Activated T-cell treated with anti-CD3 and anti-CD28 coated beads for 1 hour (primary cell): ENCODE measurements around the gene CXXC1.
"Not testable (repeated sequence)": the region's sequence is repeated elsewhere in the genome, so short reads cannot be mapped to it uniquely, and the experiment has no call there.

Experiments
- DNase-seq: peaks from one replicate; pipeline ENCODE4 v3.0.0-alpha.2; 2020; ENCODE audit warnings: low read depth

CXXC1 gene

GRCh38 chr18:50274044-50274442 is 13.4 kb downstream of the CXXC1 start:
- DNase-seq: no peak

DNA sequence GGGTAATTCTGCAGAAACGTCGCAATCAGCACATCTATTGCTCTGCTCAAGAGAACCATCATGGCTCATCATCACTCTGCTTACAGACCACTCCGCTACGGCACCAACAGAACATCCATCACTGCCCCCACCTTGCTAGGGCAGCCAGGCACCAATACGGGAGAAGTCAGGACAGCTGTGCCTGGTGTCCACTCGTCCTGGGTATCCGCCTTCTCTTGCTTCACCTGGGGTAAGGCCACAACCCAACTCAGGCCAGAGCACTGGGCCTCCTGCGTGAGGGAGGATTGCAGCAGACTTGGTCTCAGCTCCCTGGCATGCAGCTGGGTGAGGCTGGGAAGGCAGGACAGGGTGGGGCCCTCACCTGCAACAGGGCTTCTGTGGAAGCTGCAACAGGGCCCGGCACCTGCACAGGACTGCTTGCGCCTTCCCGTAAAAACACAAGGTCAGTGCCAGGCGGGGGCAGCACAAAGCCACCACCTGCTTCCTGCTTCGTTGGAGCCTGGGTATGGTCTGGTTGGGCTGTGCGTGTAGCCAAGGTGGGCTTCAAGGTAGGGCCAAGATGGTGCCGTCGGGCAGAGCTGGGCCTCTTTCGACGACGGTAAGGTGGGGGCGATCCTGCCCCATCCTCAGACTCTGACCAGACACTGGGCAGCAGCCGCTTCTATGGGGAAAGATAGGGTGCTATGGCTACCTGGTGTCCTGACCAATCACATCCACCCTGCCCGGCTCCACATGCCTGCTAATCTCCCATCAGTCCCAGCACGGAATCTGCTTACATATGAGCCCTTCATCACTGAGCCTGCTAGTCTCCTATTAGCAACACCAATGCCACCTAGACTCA is 14.1 kb downstream of the CXXC1 start:
- no peak for DNase-seq

DNA sequence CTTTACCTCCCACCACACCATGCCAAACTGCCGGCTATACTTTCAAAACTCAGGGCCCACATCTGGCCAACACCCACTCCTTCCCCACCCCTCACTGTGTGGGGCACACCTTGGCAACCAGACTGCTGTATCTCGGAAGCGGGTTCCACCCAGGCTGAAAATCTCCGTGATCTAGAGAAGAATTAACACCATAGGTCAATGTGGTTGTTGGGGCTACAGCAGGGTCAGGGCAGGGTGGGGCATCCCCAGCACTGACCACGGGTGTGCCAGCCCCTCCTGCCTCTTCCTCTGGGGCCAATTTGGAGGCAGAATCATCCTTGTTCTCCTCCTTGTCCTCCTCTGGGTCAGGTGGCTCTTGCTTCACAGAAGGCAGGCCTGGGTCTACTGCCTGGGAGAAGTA is 14.9 kb downstream of the CXXC1 start:
- DNase-seq: no peak

DNA sequence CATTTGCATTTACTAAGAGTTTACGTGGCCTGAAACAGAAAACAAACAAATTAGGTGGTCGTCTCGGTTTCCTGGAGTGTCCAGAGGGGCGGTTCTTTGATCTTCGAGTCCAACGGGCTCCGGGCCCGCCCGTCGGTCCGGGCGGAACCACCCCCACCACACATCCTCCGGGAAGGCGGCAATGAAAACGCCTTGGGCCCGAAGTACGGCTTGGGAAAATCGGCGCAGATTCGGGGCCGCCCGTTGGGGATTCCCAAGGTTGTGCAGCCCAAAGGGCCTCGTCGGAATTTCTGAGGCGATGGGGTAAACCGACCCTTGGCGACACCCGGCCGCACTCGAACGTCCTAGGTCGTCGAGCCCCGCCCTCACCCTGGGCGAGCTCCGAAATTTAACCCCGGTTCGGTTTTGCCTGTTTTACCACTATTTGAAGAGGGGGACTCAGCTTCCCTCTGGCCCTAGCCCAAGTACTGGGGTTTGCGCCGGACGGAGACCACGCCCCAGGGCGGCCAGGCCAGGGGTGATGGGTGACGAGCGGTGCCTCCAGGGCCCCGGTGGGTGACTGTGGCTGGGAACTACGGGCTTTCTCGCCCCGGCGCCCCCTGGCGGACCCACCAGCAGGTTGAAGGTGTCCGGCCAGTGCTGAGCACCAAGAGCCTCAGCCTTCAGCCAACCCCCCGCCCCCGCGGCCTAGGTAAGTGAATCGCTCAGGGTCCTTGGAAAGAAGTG is 19.3 kb downstream of the CXXC1 start:
- DNase-seq: peak; percentile 72

GRCh38 chr18:50266248-50266704 is 21.2 kb downstream of the CXXC1 start, which contains the start of gene CFAP53:
CFAP53 (minus strand) TSS chr18:50266495; CDS start chr18:50266404, 91 bp downstream.
- peak; percentile 72 for DNase-seq

DNA sequence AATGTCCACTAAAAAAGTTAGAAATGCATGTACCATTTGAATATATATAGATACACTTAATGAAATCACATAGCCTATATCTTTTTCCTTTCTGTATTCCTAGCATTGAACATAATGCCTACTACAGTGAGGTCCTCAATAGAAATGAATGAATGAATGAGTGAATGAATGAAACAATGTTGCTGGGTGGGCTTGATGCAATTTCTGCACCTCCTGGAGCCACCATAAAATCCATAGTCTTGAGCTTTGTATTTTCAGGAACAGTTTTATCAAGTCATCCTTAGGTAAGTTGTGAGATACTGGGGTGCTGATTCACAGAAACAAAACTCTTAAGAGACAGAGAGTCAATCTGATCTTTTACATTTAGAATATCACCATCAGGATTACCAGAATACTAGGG is 24.5 kb downstream of the CXXC1 start:
- DNase-seq: no peak

GRCh38 chr18:50250935-50251334 is 36.6 kb downstream of the CXXC1 start:
- DNase-seq: no peak

- no peak for DNase-seq
Measured at GRCh38 chr18:50249576-50249975, 37.9 kb downstream of the CXXC1 start.

GRCh38 chr18:50247561-50247960 is 39.9 kb downstream of the CXXC1 start:
- no peak for DNase-seq

DNA sequence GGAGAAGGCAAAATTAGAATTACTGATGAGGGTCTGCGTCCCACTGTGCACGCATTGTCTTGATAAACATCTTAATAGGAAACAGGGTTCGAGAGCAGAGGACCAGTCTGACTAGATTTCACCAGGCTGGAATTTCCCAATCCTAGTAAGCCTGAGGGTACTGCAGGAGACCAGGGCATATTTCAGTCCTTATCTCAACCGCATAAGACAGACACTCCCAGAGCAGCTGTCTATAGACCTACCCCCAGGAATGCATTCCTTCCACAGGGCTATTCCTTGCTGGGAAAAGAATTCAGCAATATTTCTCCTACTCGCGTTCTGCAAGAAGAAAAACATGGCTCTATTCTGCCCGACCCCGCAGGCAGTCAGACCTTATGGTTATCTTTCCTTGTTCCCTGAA is 45.7 kb downstream of the CXXC1 start:
- not testable (repeated sequence) for DNase-seq

GRCh38 chr18:50240080-50240563 is 47.4 kb downstream of the CXXC1 start:
- no peak for DNase-seq

GRCh38 chr18:50232419-50232818 is 55.1 kb downstream of the CXXC1 start:
- no peak for DNase-seq
